Endothelial cell of hepatic sinusoid (primary cell): ENCODE data around the gene MARS2.
"Not testable (repeated sequence)": the region's sequence is repeated elsewhere in the genome, so short reads cannot be mapped to it uniquely, and the experiment has no call there.

Source experiments
- in situ Hi-C: cut with HindIII; loops from 2 replicates; pipeline ENCODE4 v1.10.0; 2017; ENCODE audit warnings: low sequenced_read_pairs

MARS2 gene

GRCh38 chr2:197705912-197706838 lies 1.0 kb downstream of the MARS2 start:
- in situ Hi-C loops = no loop called here

- in situ Hi-C loops = no loop called here
Observed at GRCh38 chr2:197706839-197707207, 1.7 kb downstream of the MARS2 start.

- in situ Hi-C loops = no loop called here
Observed at GRCh38 chr2:197707316-197708213, 2.4 kb downstream of the MARS2 start.

DNA sequence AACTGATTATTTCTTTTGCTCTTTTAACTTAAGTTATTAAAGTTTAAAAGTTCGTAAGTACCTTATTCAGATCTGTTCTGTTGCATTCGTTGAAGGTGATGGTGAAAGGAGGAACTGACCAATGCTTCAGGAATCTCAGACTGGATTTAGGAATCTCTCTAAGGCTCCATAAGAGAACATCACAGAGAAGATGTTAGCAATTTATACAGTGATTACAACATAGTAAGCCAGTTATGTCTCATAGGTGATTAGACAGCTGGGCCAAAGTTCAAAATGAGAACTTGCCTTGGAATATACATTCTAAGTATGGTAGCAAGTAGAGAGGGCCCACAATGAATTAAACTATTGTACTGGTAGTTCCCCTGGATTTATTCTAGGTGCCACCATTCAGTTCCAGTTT lies 3.2 kb downstream of the MARS2 start:
- in situ Hi-C loops = no loop called here

DNA sequence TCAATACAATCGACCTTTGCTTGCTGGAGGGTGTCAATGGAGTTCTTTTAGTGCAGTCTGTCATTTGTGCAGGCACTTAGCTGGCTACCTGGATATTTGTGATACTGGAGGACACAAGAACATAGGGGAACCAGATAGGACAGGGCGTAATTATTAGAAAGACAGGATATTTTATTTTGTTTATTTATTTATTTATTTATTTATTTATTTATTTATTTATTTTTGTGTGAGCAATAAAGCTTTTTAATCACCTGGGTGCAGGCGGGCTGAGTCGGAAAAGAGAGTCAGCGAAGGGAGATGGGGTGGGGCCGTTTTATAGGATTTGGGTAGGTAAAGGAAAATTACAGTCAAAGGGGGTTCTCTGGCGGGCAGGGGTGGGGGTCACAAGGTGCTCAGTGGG lies 4.0 kb downstream of the MARS2 start:
- in situ Hi-C loops = not testable (repeated sequence)

DNA sequence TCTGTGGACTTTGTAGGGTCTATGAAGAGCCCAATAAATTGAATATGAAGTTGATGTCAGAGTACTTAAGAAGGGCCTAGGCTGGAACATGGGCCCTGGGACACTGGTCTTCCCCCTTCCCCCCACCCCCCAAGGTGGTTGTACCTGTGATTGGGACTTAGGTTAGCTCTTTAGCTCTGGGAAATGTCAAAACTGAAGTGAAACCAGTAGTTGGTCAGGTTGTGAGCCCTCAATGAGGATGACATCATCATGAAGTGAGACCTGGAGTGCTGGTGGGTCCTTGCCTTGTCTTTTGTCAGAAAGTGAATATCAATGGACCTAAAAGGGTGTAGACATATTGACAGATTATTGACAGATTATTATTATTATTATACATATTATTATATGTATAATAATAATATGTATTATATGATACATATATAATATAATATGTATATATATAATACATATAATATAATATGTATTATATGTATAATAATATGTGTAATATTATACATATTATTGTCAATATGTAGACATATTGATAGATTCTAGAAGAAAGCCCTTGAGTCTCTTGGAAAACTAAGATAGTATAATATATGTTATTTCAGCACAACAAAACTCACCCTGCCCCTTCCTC lies 5.4 kb downstream of the MARS2 start:
- in situ Hi-C loops = no loop called here

GRCh38 chr2:197711578-197711977 lies 6.4 kb downstream of the MARS2 start:
- in situ Hi-C loops = no loop called here

- in situ Hi-C loops = no loop called here
Observed at GRCh38 chr2:197713271-197713670, 8.1 kb downstream of the MARS2 start.

DNA sequence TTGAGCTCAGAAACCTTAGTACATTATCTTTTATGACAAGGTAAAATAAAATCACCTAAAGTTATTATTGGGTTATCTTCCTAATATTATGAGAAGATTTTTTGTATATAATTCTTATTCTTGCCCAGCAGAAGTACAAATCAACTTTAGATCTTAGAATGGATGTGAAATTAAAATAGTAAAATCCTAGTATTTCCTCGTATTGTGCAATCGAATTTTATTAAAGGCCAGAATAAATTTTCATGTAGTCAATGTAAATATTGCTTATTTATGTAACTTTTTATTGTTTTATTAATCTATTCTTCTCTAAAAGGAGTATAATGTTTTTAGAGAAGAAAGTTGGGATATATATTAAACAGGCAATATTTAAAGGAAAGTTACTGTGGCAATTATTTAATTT lies 12.7 kb downstream of the MARS2 start:
- in situ Hi-C loops = no loop called here

DNA sequence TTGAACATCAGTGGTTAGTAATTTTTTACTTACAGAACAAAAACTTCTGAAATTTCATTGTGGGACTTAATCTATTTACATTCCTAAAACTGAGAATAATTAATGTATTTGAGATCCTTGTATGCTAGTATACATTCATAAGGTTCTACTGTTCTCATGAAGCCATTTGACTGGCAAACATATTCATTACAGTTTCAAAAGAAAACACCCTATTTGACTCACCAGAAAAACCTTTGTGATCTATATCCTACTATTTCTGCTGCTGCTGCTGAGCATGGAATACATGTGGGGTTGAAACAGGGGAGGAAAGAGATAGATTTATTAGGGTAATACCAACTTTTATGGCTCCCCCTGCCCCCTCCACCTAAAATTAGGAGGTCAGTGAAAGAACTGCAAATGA lies 21.8 kb downstream of the MARS2 start:
- in situ Hi-C loops = no loop called here

- in situ Hi-C loops = not testable (repeated sequence)
Observed at GRCh38 chr2:197728555-197729544, 23.7 kb downstream of the MARS2 start.

- in situ Hi-C loops = no loop called here
Observed at GRCh38 chr2:197740200-197740599, 35.0 kb downstream of the MARS2 start.
